ENCODE measurements around the gene FAM110D. TPM values are rescaled to one million over a fixed set of nuclear protein-coding genes. Genes with fewer than 3 reads are reported as not detected.
A peak's percentile ranks its signal among the peaks of the same experiment; 100 is the strongest.

Gene FAM110D
- total and polyA plus RNA-seq, 5 donors from 2014 or later: not detected

DNA sequence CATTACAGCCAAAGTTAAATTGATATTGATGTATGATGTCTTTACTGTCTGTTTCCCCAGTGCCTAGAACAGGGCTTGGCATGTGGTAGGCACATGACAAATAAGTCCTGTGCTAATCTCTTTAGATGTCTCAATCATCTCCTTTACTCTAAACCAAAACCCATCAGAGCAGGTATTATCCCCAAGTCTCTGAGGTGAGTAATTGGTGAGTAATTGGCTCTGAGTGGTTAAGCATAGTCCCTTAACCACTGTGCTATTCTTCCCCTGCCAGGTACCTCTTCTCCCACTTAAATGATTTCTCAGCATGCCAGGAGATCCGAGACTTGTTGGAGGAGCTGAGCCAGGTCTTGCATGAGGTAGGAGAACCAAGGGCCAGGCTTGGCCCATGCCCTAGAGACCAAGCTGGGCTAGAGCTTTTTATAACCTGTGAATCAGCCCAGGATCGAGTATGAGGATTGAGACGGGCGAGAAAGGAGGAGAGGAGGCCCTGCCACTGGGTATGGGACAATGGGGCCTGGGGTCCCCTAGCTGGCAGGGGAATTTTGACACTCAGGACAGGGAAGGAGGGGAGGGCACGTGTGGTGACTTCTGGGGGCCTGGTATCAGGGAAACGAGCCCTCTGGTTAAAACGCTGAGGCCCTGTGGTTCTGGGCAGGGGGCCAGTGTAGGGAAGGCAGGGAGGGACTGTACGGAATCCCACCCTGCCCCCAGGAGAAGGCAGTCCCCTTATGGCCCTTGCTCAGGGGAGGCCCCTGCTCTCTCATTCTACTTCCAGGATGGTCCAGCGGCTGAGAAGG, 22.9 kb downstream of the FAM110D start:
- H3K9me3 Mint-ChIP-seq: no peaks in the 10 kb centered on the region
- H3K4me1 Mint-ChIP-seq: no peaks in the 10 kb centered on the region
- H3K36me3 Mint-ChIP-seq: peaks cover 3% of the 10 kb centered on the region
- DNase-seq (no peak), ATAC-seq (ENCODE audit: low read depth in 2 of 2) (no peak)
- H3K27me3 Mint-ChIP-seq: no peaks in the 10 kb centered on the region
- H3K4me3 ChIP-seq (ENCODE audit: low read depth, low read length): no peak overlapping the region
- no peaks in the 10 kb centered on the region for H3K36me3 ChIP-seq (ENCODE audit: control insufficient read depth, insufficient read depth, low read length)
- H3K4me3 Mint-ChIP-seq: no peak overlapping the region
- H3K27ac ChIP-seq (ENCODE audit: insufficient read depth, low read length, poor library complexity, severe bottlenecking): no peak overlapping the region
- no peaks in the 10 kb centered on the region for H3K9me3 ChIP-seq (ENCODE audit: control insufficient read depth in 2 of 2, low read length in 2 of 2)
- no peak overlapping the region for H3K27ac Mint-ChIP-seq
- no peaks in the 10 kb centered on the region for H3K27me3 ChIP-seq (ENCODE audit: control insufficient read depth, insufficient read depth, low read length)
- H3K4me1 ChIP-seq (ENCODE audit: control insufficient read depth, insufficient read depth, low read length, poor library complexity, severe bottlenecking): no peaks in the 10 kb centered on the region

DNA sequence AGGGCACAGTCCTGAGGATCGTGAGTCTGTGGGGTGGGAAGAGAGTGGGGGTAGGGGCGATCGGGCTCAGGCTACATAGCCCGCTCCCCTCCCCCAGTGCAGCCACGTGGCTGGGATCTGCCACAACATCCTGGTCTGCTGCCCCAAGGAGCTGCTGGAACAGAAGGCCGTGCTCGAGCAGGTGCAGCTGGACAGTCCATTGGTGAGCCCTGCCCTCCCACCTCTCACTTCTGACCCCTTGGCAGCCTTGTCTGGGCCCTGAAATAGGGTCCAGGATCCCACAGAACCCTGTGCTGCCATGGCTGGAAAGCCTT, 23.5 kb downstream of the FAM110D start:
- ATAC-seq (ENCODE audit: low read depth in 2 of 2) (no peak), DNase-seq (no peak)
- H3K27ac Mint-ChIP-seq: no peak overlapping the region
- Histone ChIP-seq H3K36me3 (ENCODE audit: control insufficient read depth, insufficient read depth, low read length) (no peaks in the 10 kb centered on the region), H3K4me1 (ENCODE audit: control insufficient read depth, insufficient read depth, low read length, poor library complexity, severe bottlenecking) (no peaks in the 10 kb centered on the region), H3K27me3 (ENCODE audit: control insufficient read depth, insufficient read depth, low read length) (no peaks in the 10 kb centered on the region), H3K4me3 (ENCODE audit: low read depth, low read length) (no peak overlapping the region), H3K9me3 (ENCODE audit: control insufficient read depth in 2 of 2, low read length in 2 of 2) (no peaks in the 10 kb centered on the region), H3K27ac (ENCODE audit: insufficient read depth, low read length, poor library complexity, severe bottlenecking) (no peak overlapping the region)
- H3K4me1 Mint-ChIP-seq: no peaks in the 10 kb centered on the region
- H3K4me3 Mint-ChIP-seq: no peak overlapping the region
- H3K9me3 Mint-ChIP-seq: no peaks in the 10 kb centered on the region
- peaks cover 3% of the 10 kb centered on the region for H3K36me3 Mint-ChIP-seq
- H3K27me3 Mint-ChIP-seq: no peaks in the 10 kb centered on the region

GRCh38 chr1:26184086-26184485, 25.2 kb downstream of the FAM110D start:
- Histone ChIP-seq H3K4me1 (ENCODE audit: control insufficient read depth, insufficient read depth, low read length, poor library complexity, severe bottlenecking) (no peaks in the 10 kb centered on the region), H3K27me3 (ENCODE audit: control insufficient read depth, insufficient read depth, low read length) (no peaks in the 10 kb centered on the region), H3K9me3 (ENCODE audit: control insufficient read depth in 2 of 2, low read length in 2 of 2) (no peaks in the 10 kb centered on the region), H3K4me3 (ENCODE audit: low read depth, low read length) (no peak overlapping the region), H3K36me3 (ENCODE audit: control insufficient read depth, insufficient read depth, low read length) (no peaks in the 10 kb centered on the region), H3K27ac (ENCODE audit: insufficient read depth, low read length, poor library complexity, severe bottlenecking) (no peak overlapping the region)
- Mint-ChIP-seq H3K4me1 (no peaks in the 10 kb centered on the region), H3K36me3 (peaks cover 3% of the 10 kb centered on the region), H3K27me3 (no peaks in the 10 kb centered on the region), H3K4me3 (no peak overlapping the region), H3K27ac (no peak overlapping the region), H3K9me3 (no peaks in the 10 kb centered on the region)
- no peak for ATAC-seq (ENCODE audit: low read depth in 2 of 2)
- no peak for DNase-seq

GRCh38 chr1:26184883-26185282, 26.0 kb downstream of the FAM110D start:
- Histone ChIP-seq H3K36me3 (ENCODE audit: control insufficient read depth, insufficient read depth, low read length) (no peaks in the 10 kb centered on the region), H3K27ac (ENCODE audit: insufficient read depth, low read length, poor library complexity, severe bottlenecking) (no peak overlapping the region), H3K27me3 (ENCODE audit: control insufficient read depth, insufficient read depth, low read length) (no peaks in the 10 kb centered on the region), H3K4me1 (ENCODE audit: control insufficient read depth, insufficient read depth, low read length, poor library complexity, severe bottlenecking) (no peaks in the 10 kb centered on the region), H3K4me3 (ENCODE audit: low read depth, low read length) (no peak overlapping the region), H3K9me3 (ENCODE audit: control insufficient read depth in 2 of 2, low read length in 2 of 2) (no peaks in the 10 kb centered on the region)
- H3K9me3 Mint-ChIP-seq: no peaks in the 10 kb centered on the region
- H3K36me3 Mint-ChIP-seq: peaks cover 7% of the 10 kb centered on the region
- DNase-seq (no peak), ATAC-seq (ENCODE audit: low read depth in 2 of 2) (no peak)
- no peak overlapping the region for H3K27ac Mint-ChIP-seq
- H3K4me1 Mint-ChIP-seq: no peaks in the 10 kb centered on the region
- H3K4me3 Mint-ChIP-seq: no peak overlapping the region
- H3K27me3 Mint-ChIP-seq: no peaks in the 10 kb centered on the region

DNA sequence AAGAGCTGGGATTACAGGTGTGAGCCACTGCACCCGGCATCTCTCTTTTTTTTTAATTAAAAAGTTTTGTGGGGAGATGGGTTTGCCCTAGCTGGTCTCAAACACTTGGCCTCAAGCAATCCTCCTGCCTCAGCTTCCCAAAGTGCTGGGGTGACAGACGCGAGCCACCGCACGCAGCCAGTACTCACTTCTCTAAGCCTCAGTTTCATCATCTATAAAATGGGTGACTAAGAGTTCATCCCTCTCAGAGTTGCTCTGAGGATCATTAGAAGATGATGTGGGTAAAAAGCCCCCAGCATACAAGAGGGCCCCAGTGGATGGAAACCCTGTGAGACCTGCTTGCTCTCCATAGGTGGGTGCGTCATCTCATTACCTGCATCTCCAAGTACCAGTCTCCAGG, 29.0 kb downstream of the FAM110D start:
- Mint-ChIP-seq H3K27me3 (no peaks in the 10 kb centered on the region), H3K27ac (peak overlapping the region in 1 of 3 donors; percentile 25), H3K4me3 (no peak overlapping the region), H3K36me3 (peaks cover 7% of the 10 kb centered on the region), H3K9me3 (peaks cover 0 to 2% (median 0%) of the 10 kb centered on the region in 7 donors), H3K4me1 (peaks cover 0 to 12% (median 7%) of the 10 kb centered on the region in 4 donors)
- Histone ChIP-seq H3K27me3 (ENCODE audit: control insufficient read depth, insufficient read depth, low read length) (no peaks in the 10 kb centered on the region), H3K36me3 (ENCODE audit: control insufficient read depth, insufficient read depth, low read length) (no peaks in the 10 kb centered on the region), H3K9me3 (ENCODE audit: control insufficient read depth in 2 of 2, low read length in 2 of 2) (no peaks in the 10 kb centered on the region), H3K4me1 (ENCODE audit: control insufficient read depth, insufficient read depth, low read length, poor library complexity, severe bottlenecking) (peaks cover 4% of the 10 kb centered on the region), H3K27ac (ENCODE audit: insufficient read depth, low read length, poor library complexity, severe bottlenecking) (no peak overlapping the region), H3K4me3 (ENCODE audit: low read depth, low read length) (no peak overlapping the region)
- DNase-seq (no peak), ATAC-seq (ENCODE audit: low read depth in 2 of 2) (no peak)

GRCh38 chr1:26188477-26188876, 29.6 kb downstream of the FAM110D start:
- Mint-ChIP-seq H3K4me3 (no peak overlapping the region), H3K9me3 (peaks cover 0 to 4% (median 0%) of the 10 kb centered on the region in 7 donors), H3K36me3 (peaks cover 7% of the 10 kb centered on the region), H3K4me1 (peaks cover 0 to 12% (median 7%) of the 10 kb centered on the region in 4 donors), H3K27me3 (peaks cover 1% of the 10 kb centered on the region), H3K27ac (no peak overlapping the region)
- Histone ChIP-seq H3K4me3 (ENCODE audit: low read depth, low read length) (no peak overlapping the region), H3K27me3 (ENCODE audit: control insufficient read depth, insufficient read depth, low read length) (no peaks in the 10 kb centered on the region), H3K4me1 (ENCODE audit: control insufficient read depth, insufficient read depth, low read length, poor library complexity, severe bottlenecking) (peaks cover 4% of the 10 kb centered on the region), H3K9me3 (ENCODE audit: control insufficient read depth in 2 of 2, low read length in 2 of 2) (no peaks in the 10 kb centered on the region), H3K36me3 (ENCODE audit: control insufficient read depth, insufficient read depth, low read length) (no peaks in the 10 kb centered on the region), H3K27ac (ENCODE audit: insufficient read depth, low read length, poor library complexity, severe bottlenecking) (no peak overlapping the region)
- ATAC-seq (ENCODE audit: low read depth in 2 of 2): no peak
- DNase-seq: no peak

DNA sequence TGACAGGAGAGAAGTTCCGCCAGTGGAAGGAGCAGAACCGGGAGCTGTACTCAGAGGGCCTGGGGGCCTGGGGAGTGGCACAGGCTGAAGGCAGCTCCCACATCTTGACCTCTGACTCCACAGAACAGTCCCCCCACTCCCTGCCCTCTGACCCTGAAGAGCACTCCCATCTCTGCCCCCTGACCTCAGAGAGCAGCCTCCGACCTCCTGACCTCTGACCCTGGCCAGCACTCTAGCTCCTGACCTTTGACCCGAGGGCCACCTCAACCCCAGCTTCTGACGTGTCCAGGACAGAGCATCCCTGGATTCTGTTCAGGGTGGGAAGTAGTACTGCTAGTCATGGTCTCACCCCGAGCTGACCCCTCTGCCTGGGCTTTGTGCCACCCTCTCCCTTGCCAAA, 30.5 kb downstream of the FAM110D start:
- no peak for DNase-seq
- Mint-ChIP-seq H3K36me3 (peaks cover 7% of the 10 kb centered on the region), H3K27ac (peak overlapping the region in 1 of 3 donors; percentile 13), H3K27me3 (peaks cover 5% of the 10 kb centered on the region), H3K4me1 (peaks cover 0 to 15% (median 7%) of the 10 kb centered on the region in 4 donors), H3K4me3 (no peak overlapping the region), H3K9me3 (peaks cover 0 to 4% (median 0%) of the 10 kb centered on the region in 7 donors)
- H3K36me3 ChIP-seq (ENCODE audit: control insufficient read depth, insufficient read depth, low read length): no peaks in the 10 kb centered on the region
- H3K27me3 ChIP-seq (ENCODE audit: control insufficient read depth, insufficient read depth, low read length): no peaks in the 10 kb centered on the region
- H3K4me1 ChIP-seq (ENCODE audit: control insufficient read depth, insufficient read depth, low read length, poor library complexity, severe bottlenecking): peaks cover 4% of the 10 kb centered on the region
- no peak overlapping the region for H3K27ac ChIP-seq (ENCODE audit: insufficient read depth, low read length, poor library complexity, severe bottlenecking)
- no peak for ATAC-seq (ENCODE audit: low read depth in 2 of 2)
- H3K4me3 ChIP-seq (ENCODE audit: low read depth, low read length): no peak overlapping the region
- no peaks in the 10 kb centered on the region for H3K9me3 ChIP-seq (ENCODE audit: control insufficient read depth in 2 of 2, low read length in 2 of 2)

DNA sequence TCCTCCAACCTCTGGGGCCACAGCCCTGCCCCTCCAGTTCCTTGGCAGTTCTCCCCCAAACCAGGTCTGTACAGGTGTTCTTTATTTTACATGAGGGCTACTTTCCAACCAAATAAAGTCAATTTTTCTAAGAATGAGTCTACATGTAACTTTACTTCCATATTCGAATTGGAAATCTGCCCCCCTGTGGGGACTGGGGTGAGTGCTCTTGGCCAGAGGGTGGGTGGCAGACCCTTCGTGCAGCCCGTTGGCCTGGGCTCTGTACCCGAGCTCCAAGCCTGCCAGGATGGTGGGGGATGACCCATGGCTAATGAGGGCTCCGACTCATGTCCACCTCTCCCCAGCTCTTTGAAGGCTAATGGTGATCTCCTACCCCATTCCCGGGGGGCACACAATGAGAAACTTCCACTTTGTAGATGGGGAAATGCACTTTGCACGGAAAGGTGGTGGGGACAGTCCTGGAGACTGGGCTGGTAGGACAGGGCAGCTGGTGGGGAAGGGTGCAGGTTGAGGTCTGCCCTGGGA, 30.9 kb downstream of the FAM110D start:
- H3K4me3 ChIP-seq (ENCODE audit: low read depth, low read length): no peak overlapping the region
- Mint-ChIP-seq H3K36me3 (peaks cover 7% of the 10 kb centered on the region), H3K27me3 (peaks cover 5% of the 10 kb centered on the region), H3K4me1 (peaks cover 0 to 15% (median 7%) of the 10 kb centered on the region in 4 donors), H3K9me3 (peaks cover 0 to 4% (median 0%) of the 10 kb centered on the region in 7 donors), H3K4me3 (no peak overlapping the region), H3K27ac (peak overlapping the region in 1 of 3 donors; percentile 13)
- no peak for DNase-seq
- H3K4me1 ChIP-seq (ENCODE audit: control insufficient read depth, insufficient read depth, low read length, poor library complexity, severe bottlenecking): peaks cover 4% of the 10 kb centered on the region
- no peak for ATAC-seq (ENCODE audit: low read depth in 2 of 2)
- no peak overlapping the region for H3K27ac ChIP-seq (ENCODE audit: insufficient read depth, low read length, poor library complexity, severe bottlenecking)
- H3K36me3 ChIP-seq (ENCODE audit: control insufficient read depth, insufficient read depth, low read length): no peaks in the 10 kb centered on the region
- H3K27me3 ChIP-seq (ENCODE audit: control insufficient read depth, insufficient read depth, low read length): no peaks in the 10 kb centered on the region
- no peaks in the 10 kb centered on the region for H3K9me3 ChIP-seq (ENCODE audit: control insufficient read depth in 2 of 2, low read length in 2 of 2)
